SKM-1 treated with dmso at 0.1 percent for 144 hours (cell line): ENCODE data around the gene NECAB2.

Experiments
- DNase-seq: peaks from one replicate; lab custom pipeline; 2025; ENCODE audit not compliant: unreplicated experiment; lab: John Stamatoyannopoulos, UW

NECAB2 gene

GRCh38 chr16:83965444-83966152 is 2.4 kb upstream of the NECAB2 start:
- no peak for DNase-seq

- no peak for DNase-seq
These were observed 1.8 kb upstream of the NECAB2 start for GRCh38 chr16:83966153-83966696.

GRCh38 chr16:83967091-83967490 is 953 bp upstream of the NECAB2 start:
- DNase-seq: no peak

- no peak for DNase-seq
These were observed 335 bp downstream of the NECAB2 start for GRCh38 chr16:83968306-83968851.

GRCh38 chr16:83968891-83969649 is 1.0 kb downstream of the NECAB2 start:
- DNase-seq: no peak

- DNase-seq: no peak
These were observed 1.9 kb downstream of the NECAB2 start for GRCh38 chr16:83969771-83970429.

GRCh38 chr16:83970430-83970815 is 2.4 kb downstream of the NECAB2 start:
- DNase-seq: no peak

- no peak for DNase-seq
These were observed 3.4 kb downstream of the NECAB2 start for GRCh38 chr16:83971165-83972130.

GRCh38 chr16:83972256-83973008 is 4.4 kb downstream of the NECAB2 start:
- no peak for DNase-seq

GRCh38 chr16:83973077-83973476 is 5.0 kb downstream of the NECAB2 start:
- no peak for DNase-seq

- no peak for DNase-seq
These were observed 5.7 kb downstream of the NECAB2 start for GRCh38 chr16:83973581-83974385.

- no peak for DNase-seq
These were observed 6.4 kb downstream of the NECAB2 start for GRCh38 chr16:83974475-83974874.

GRCh38 chr16:83975590-83976260 is 7.7 kb downstream of the NECAB2 start:
- DNase-seq: no peak

GRCh38 chr16:83977056-83977815 is 9.2 kb downstream of the NECAB2 start:
- DNase-seq: no peak

- DNase-seq: no peak
These were observed 10.4 kb downstream of the NECAB2 start for GRCh38 chr16:83978401-83978904.

- DNase-seq: no peak
These were observed 11.4 kb downstream of the NECAB2 start for GRCh38 chr16:83979441-83979840.

GRCh38 chr16:83980794-83981193 is 12.8 kb downstream of the NECAB2 start:
- no peak for DNase-seq
